GM21786 (cell line): ENCODE measurements around the gene HERC2.

Source experiments
- ATAC-seq: cut with Tn5 transposase; IDR thresholded peaks from one replicate; pipeline ENCODE4 v1.9.1; 2021; ENCODE audit not compliant: unreplicated experiment

The HERC2 gene

GRCh38 chr15:28068930-28069329, 253.0 kb downstream of the HERC2 start:
- ATAC-seq, result no peak

DNA sequence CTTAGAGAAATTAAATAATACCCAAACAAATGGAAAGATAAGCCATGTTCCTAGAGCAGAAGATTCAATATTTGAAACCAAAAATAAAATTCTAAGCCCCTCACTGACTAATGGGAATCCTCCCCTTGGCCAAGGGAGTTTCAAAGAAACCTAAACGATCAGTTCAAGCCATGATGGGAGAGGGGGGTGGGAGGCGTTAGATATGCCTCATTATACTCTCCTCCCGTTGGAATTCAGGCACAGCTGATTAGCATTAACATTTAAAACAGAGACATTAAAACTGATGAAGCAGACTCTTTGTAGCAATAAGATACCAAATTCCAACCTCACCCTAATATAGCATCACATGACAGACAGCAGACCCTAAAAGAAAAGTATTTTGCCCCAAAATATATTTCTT, 255.7 kb downstream of the HERC2 start:
- ATAC-seq, result no peak
